Mucosa of descending colon (tissue), 3 donors: ENCODE measurements around the gene BCAN. TPM values are rescaled to one million over a fixed set of nuclear protein-coding genes. Genes with fewer than 3 reads are reported as not detected.

Experiments used
- ATAC-seq: fragments of 200-7000 bp; cut with Tn5 transposase; one replicate; pipeline ENCODE4 v1.9.1; 2020; ENCODE audit warnings: mild to moderate bottlenecking, moderate library complexity
- DNase-seq, 3 donors: peaks; one replicate each; pipeline ENCODE4 v3.0.0-alpha.2; 2020
- H3K36me3 ChIP-seq: fragments of 200-600 bp; one replicate; pipeline ENCODE4 v1.8.0; 2021; ENCODE audit warnings: low read depth, mild to moderate bottlenecking
- H3K4me1 ChIP-seq: fragments of 200-600 bp; one replicate; pipeline ENCODE4 v1.8.0; 2021; ENCODE audit warnings: low read depth, mild to moderate bottlenecking
- H3K4me3 ChIP-seq: fragments of 200-600 bp; one replicate; pipeline ENCODE4 v1.8.0; 2021; ENCODE audit warnings: mild to moderate bottlenecking
- H3K9me3 ChIP-seq: fragments of 200-600 bp; one replicate; pipeline ENCODE4 v1.8.0; 2021; ENCODE audit warnings: mild to moderate bottlenecking
- CTCF ChIP-seq: fragments of 200-600 bp; IDR thresholded peaks from one replicate; pipeline ENCODE4 v1.8.0; 2022; ENCODE audit warnings: antibody characterized with exemption, mild to moderate bottlenecking
- intact Hi-C, 2 donors: fragments of 100-400 bp; cut with DNase I in 1 of 2; cut with micrococcal nuclease in 1 of 2; formaldehyde crosslinking; loops; one replicate each; pipeline versions ENCODE4 v1.11.0 to v1.11.1; 2022; cut with DNase I, micrococcal nuclease
- total RNA-seq, 3 donors: library from RNA; stranded (reverse); fragmentation: NEBNext Ultra II Directional in 2 of 3; extraction: Animal tissue kit (Norgen Biotek cat#: 25700) in 2 of 3; gene quantifications; one replicate each; pipeline versions ENCODE4 v1.2.1 to v1.2.4, GENCODE V29; 2021 to 2023
- donor health status: DM: no; HTN: no; CAD: no; lungs with moderate emphysema.
- donor health status: DM: no; HTN: no; CAD: no.
- donor health status: DM: no; HTN: yes; CAD: no.

BCAN gene
- total RNA-seq, 3 donors from 2014 or later = 0.14 to 0.79 TPM; not detected in 1

GRCh38 chr1:156660752-156661112, 18.8 kb downstream of the BCAN start:
- ATAC-seq (peak; percentile 1), DNase-seq (peak in 1 of 3 donors; percentile 37)
- no peaks in the 10 kb centered on the region for H3K36me3 ChIP-seq
- no peak for TF ChIP-seq CTCF
- no peak overlapping the region for H3K4me3 ChIP-seq
- H3K4me1 ChIP-seq = peaks cover 64% of the 10 kb centered on the region
- H3K9me3 ChIP-seq = no peaks in the 10 kb centered on the region
- intact Hi-C loops = no loop called here

DNA sequence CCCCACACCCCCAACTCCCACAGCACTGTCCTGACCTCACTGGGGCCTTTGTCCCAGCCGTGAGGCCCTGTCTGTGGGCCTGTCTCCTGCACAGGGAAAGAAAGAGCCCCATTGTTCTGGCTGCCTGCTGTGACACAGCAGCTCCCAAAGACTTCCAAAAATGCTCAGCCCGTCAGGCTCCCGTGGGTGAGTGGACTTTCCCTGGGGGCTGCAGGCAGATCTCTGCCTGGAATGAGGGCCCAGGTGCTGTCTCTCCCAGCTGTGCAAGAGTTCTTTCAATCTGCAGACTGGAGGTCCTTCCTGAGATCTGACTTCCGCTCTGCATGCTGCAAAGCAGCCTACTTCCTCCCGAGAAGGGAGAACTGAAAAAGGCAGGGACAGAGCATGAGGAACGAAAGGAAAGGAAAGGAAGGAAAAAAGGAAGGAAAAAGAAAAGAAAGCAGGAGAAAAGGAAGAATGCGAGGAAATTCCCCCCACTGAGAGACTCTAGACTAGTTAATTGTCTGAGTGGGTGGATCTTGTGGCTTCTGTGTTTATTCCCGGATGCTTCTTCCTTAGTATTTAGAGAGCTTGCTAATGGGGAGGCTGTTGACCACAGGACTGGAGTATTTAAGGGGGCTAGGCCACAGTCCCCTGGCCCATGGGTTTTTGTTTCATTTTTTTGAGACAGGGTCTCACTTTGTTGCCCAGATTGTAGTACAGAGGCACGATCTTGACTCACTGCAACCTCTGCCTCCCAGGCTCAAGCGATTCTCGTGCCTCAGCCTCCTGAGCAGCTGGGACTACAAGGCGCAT, 20.3 kb downstream of the BCAN start:
- no peak for ATAC-seq
- Histone ChIP-seq H3K36me3 (no peaks in the 10 kb centered on the region), H3K9me3 (no peaks in the 10 kb centered on the region), H3K4me3 (no peak overlapping the region), H3K4me1 (peaks cover 57% of the 10 kb centered on the region)
- intact Hi-C loops = no loop called here
- no peak for TF ChIP-seq CTCF
- DNase-seq = peak in 1 of 3 donors; percentile 16

DNA sequence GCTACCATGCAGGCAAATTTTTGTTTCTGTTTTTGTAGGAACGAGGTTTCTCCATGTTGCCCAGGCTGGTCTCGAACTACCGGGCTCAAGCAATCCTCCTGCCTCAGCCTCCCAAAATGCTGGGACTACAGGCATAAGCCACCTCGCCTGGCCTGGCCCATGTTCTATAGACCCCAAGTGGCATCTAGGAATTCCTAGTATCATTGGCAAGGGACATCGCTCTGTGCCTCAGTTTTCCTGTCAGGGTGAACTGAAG, 20.8 kb downstream of the BCAN start:
- no peak overlapping the region for H3K4me3 ChIP-seq
- H3K36me3 ChIP-seq = no peaks in the 10 kb centered on the region
- intact Hi-C loops = no loop called here
- H3K4me1 ChIP-seq = peaks cover 52% of the 10 kb centered on the region
- no peak for TF ChIP-seq CTCF
- DNase-seq (no peak), ATAC-seq (no peak)
- no peaks in the 10 kb centered on the region for H3K9me3 ChIP-seq

- H3K9me3 ChIP-seq = no peaks in the 10 kb centered on the region
- H3K4me3 ChIP-seq = no peak overlapping the region
- DNase-seq (peak in 2 of 3 donors; percentile 38 to 39), ATAC-seq (no peak)
- intact Hi-C loops = no loop called here
- peaks cover 49% of the 10 kb centered on the region for H3K4me1 ChIP-seq
- H3K36me3 ChIP-seq = no peaks in the 10 kb centered on the region
- no peak for TF ChIP-seq CTCF
These were observed 21.3 kb downstream of the BCAN start for GRCh38 chr1:156663178-156663577.

GRCh38 chr1:156664046-156664766, 22.3 kb downstream of the BCAN start:
- intact Hi-C loops = no loop called here
- no peaks in the 10 kb centered on the region for H3K36me3 ChIP-seq
- H3K4me3 ChIP-seq = no peak overlapping the region
- H3K4me1 ChIP-seq = peaks cover 46% of the 10 kb centered on the region
- H3K9me3 ChIP-seq = no peaks in the 10 kb centered on the region
- ATAC-seq (no peak), DNase-seq (peak in 1 of 3 donors; percentile 39)
- TF ChIP-seq CTCF = no peak
